Osteocyte (in vitro differentiated cells): ENCODE results near the gene TMEM150B. TPM values are rescaled to one million over a fixed set of nuclear protein-coding genes. Genes with fewer than 3 reads are reported as not detected.

Experiments used
- DNase-seq: peaks from one replicate; pipeline ENCODE4 v3.0.0; 2021; ENCODE audit warnings: mixed read lengths; ENCODE audit not compliant: unreplicated experiment; ENCODE audit errors: extremely low spot score
- H3K27ac Mint-ChIP-seq: one replicate; pipeline ENCODE4 v1.8.0; 2021; ENCODE audit warnings: mild to moderate bottlenecking, mixed read lengths; ENCODE audit not compliant: unreplicated experiment
- H3K27me3 Mint-ChIP-seq: one replicate; pipeline ENCODE4 v1.8.0; 2021; ENCODE audit warnings: mixed read lengths; ENCODE audit not compliant: unreplicated experiment
- H3K36me3 Mint-ChIP-seq: one replicate; pipeline ENCODE4 v1.8.0; 2021; ENCODE audit warnings: mixed read lengths; ENCODE audit not compliant: unreplicated experiment
- H3K4me1 Mint-ChIP-seq: one replicate; pipeline ENCODE4 v1.8.0; 2021; ENCODE audit warnings: mixed read lengths; ENCODE audit not compliant: unreplicated experiment
- H3K4me3 Mint-ChIP-seq: one replicate; pipeline ENCODE4 v1.8.0; 2021; ENCODE audit warnings: mild to moderate bottlenecking, moderate library complexity, mixed read lengths; ENCODE audit not compliant: unreplicated experiment
- H3K9me3 Mint-ChIP-seq: one replicate; pipeline ENCODE4 v1.8.0; 2021; ENCODE audit warnings: mixed read lengths; ENCODE audit not compliant: unreplicated experiment
- CTCF ChIP-seq: fragments of 200-600 bp; sonication (generic); IDR thresholded peaks from 2 replicates; pipeline ENCODE4 v1.5.0; 2021; ENCODE audit warnings: antibody characterized with exemption, mild to moderate bottlenecking, moderate library complexity
- total RNA-seq: library from RNA; stranded (reverse); gene quantifications from 2 replicates; pipeline ENCODE4 v1.2.1, GENCODE V29; 2021

TMEM150B gene
- total RNA-seq, 1 donor from 2014 or later, result not detected

- DNase-seq, result no peak
- Mint-ChIP-seq H3K27ac (no peak overlapping the region), H3K4me1 (peaks cover 20% of the 10 kb centered on the region), H3K27me3 (peaks cover 41% of the 10 kb centered on the region), H3K36me3 (no peaks in the 10 kb centered on the region), H3K4me3 (peak overlapping the region; percentile 71), H3K9me3 (no peaks in the 10 kb centered on the region)
- no peak for TF ChIP-seq CTCF
Observed at GRCh38 chr19:55353803-55354697, 28.9 kb upstream of the TMEM150B start.

DNA sequence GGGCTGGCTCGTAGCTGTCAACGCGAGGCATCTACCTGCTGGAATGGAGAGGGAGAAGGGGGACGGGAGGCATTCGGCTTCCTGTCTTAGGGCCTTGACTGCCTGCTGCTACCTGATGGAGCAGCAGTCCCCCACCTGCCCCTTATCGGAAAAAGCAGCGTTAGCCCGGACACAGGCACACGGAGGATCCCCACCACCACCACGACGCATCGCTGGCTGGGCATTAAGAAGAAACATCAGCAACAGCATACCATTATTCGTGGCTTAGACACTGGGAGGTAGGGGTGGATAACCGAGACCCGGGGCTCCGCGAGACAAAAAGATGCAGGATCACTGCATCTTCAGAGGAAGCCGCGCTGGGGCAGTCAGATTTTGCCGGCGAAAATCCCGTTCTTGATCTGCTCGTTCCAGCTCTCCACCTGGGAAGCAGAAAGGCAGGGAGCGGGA lies 28.2 kb upstream of the TMEM150B start:
- no peak for DNase-seq
- H3K36me3 Mint-ChIP-seq, result no peaks in the 10 kb centered on the region
- H3K4me1 Mint-ChIP-seq, result peaks cover 25% of the 10 kb centered on the region
- peak overlapping the region; percentile 71 for H3K4me3 Mint-ChIP-seq
- no peaks in the 10 kb centered on the region for H3K9me3 Mint-ChIP-seq
- TF ChIP-seq CTCF, result no peak
- H3K27ac Mint-ChIP-seq, result no peak overlapping the region
- peaks cover 41% of the 10 kb centered on the region for H3K27me3 Mint-ChIP-seq

GRCh38 chr19:55352549-55353145 lies 27.5 kb upstream of the TMEM150B start:
- H3K4me3 Mint-ChIP-seq, result peak overlapping the region; percentile 46
- no peak overlapping the region for H3K27ac Mint-ChIP-seq
- H3K27me3 Mint-ChIP-seq, result peaks cover 40% of the 10 kb centered on the region
- no peaks in the 10 kb centered on the region for H3K36me3 Mint-ChIP-seq
- H3K4me1 Mint-ChIP-seq, result peaks cover 27% of the 10 kb centered on the region
- TF ChIP-seq CTCF, result no peak
- no peaks in the 10 kb centered on the region for H3K9me3 Mint-ChIP-seq
- no peak for DNase-seq

- H3K27ac Mint-ChIP-seq, result no peak overlapping the region
- H3K36me3 Mint-ChIP-seq, result no peaks in the 10 kb centered on the region
- no peaks in the 10 kb centered on the region for H3K9me3 Mint-ChIP-seq
- H3K4me1 Mint-ChIP-seq, result peaks cover 27% of the 10 kb centered on the region
- TF ChIP-seq CTCF, result no peak
- peaks cover 34% of the 10 kb centered on the region for H3K27me3 Mint-ChIP-seq
- DNase-seq, result no peak
- no peak overlapping the region for H3K4me3 Mint-ChIP-seq
Observed at GRCh38 chr19:55352040-55352439, 26.9 kb upstream of the TMEM150B start.

DNA sequence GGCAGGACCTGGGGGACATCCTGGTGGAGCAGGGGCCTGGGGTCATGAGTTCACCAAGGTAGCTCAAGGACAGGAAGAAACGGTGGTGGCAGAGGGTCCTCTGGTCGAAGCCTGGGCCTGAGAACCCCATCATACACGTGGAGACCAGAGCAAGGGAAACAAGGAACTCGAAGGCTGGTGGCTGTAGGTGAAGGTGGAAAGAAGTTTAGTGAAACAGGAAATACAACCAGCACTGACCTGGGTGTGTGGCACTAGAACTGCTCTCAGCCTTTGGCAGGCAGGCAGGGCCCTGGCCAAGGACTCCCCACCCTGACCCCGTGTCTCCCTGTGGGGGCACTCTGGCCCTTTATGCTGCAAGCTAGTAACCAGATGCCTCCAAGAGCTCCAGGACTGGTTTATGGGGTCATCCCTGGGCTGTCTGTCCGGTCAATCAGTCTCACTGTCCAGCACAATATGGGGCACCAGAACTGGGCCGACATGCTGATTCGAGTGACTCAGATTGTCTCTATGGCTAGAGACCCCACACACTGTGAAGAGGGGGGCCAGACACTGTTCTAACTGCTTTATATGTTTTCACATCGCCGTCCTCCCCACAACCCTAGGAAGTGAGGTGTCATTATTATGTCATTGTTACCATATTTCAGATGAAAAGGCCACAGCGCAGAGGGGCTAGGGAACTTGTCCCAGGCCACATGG lies 25.6 kb upstream of the TMEM150B start:
- Mint-ChIP-seq H3K4me3 (no peak overlapping the region), H3K9me3 (no peaks in the 10 kb centered on the region), H3K27me3 (peaks cover 29% of the 10 kb centered on the region), H3K4me1 (peaks cover 28% of the 10 kb centered on the region), H3K27ac (no peak overlapping the region), H3K36me3 (no peaks in the 10 kb centered on the region)
- TF ChIP-seq CTCF, result no peak
- DNase-seq, result no peak
